H1 (cell line): ENCODE measurements around the gene TXNL4B. TPM values are rescaled to one million over a fixed set of nuclear protein-coding genes. Genes with fewer than 3 reads are reported as not detected.

Source experiments
- CTCF ChIA-PET: fragments of 300-600 bp; sonication (Branson Sonifier 250); formaldehyde crosslinking; loops from one replicate; lab custom pipeline; 2021; ENCODE audit not compliant: partially characterized antibody; lab: Charles Lee
- POLR2A ChIA-PET: fragments of 300-600 bp; sonication (Branson Sonifier 250); formaldehyde crosslinking; loops from one replicate; lab custom pipeline; 2021; ENCODE audit warnings: inconsistent platforms; ENCODE audit not compliant: partially characterized antibody; lab: Charles Lee
- DNase-seq, 2 experiments: peaks; one replicate each; pipeline versions ENCODE4 v3.0.0 to v3.0.0-alpha.2; 2010 to 2022; ENCODE audit warnings: low spot score in 2 of 2, low read depth in 1 of 2, mixed read lengths in 1 of 2
- FAIRE-seq: peaks from 2 replicates; lab custom pipeline; 2011; peaks lifted over from hg19 to GRCh38; lab: Jason Lieb, UNC
- H2AFZ ChIP-seq: 2 replicates; pipeline ENCODE4 v1.8.1; 2012; ENCODE audit warnings: low read length, inconsistent platforms
- H2AK5ac ChIP-seq: 2 replicates; pipeline ENCODE4 v1.6.1; 2013; ENCODE audit warnings: low read depth, low read length
- H2BK120ac ChIP-seq: replicated peaks from 2 replicates; pipeline ENCODE3; 2013; ENCODE audit warnings: low read depth, low read length, inconsistent platforms
- H2BK12ac ChIP-seq: 2 replicates; pipeline ENCODE4 v1.6.1; 2013; ENCODE audit warnings: low read depth, low read length
- H2BK15ac ChIP-seq: 2 replicates; pipeline ENCODE4 v1.6.1; 2013; ENCODE audit warnings: low read length
- H2BK20ac ChIP-seq: 2 replicates; pipeline ENCODE4 v1.6.1; 2013; ENCODE audit warnings: low read length
- H2BK5ac ChIP-seq: 2 replicates; pipeline ENCODE4 v1.6.1; 2013; ENCODE audit warnings: low read depth, low read length
- H3K14ac ChIP-seq: 2 replicates; pipeline ENCODE4 v1.6.1; 2013; ENCODE audit warnings: inconsistent platforms; ENCODE audit not compliant: insufficient read length
- H3K18ac ChIP-seq: 2 replicates; pipeline ENCODE4 v1.6.1; 2013; ENCODE audit warnings: low read length; ENCODE audit errors: extremely low read depth
- H3K23ac ChIP-seq: 2 replicates; pipeline ENCODE4 v1.6.1; 2013; ENCODE audit warnings: inconsistent platforms; ENCODE audit not compliant: insufficient read length
- H3K23me2 ChIP-seq: 2 replicates; pipeline ENCODE4 v1.6.1; 2013; ENCODE audit warnings: low read depth, low read length
- H3K27ac ChIP-seq: 2 replicates; pipeline ENCODE4 v1.6.1; 2011; ENCODE audit warnings: low read depth, low read length, inconsistent platforms
- H3K27me3 ChIP-seq, 4 experiments: replicated peaks in 1 of 4; 1 replicate in 1 of 4; 2 replicates in 3 of 4; pipeline versions ENCODE4 v1.6.1 to v1.8.1; 2011 to 2013; ENCODE audit warnings: low read length in 3 of 4, mild to moderate bottlenecking in 3 of 4, inconsistent platforms in 2 of 4, mixed read lengths in 2 of 4, moderate library complexity in 1 of 4; ENCODE audit not compliant: control insufficient read depth in 3 of 4, insufficient read depth in 3 of 4; ENCODE audit errors: extremely low read depth in 1 of 4
- H3K36me3 ChIP-seq, 4 experiments: 2 replicates each; pipeline versions ENCODE4 v1.6.1 to v1.8.1; 2011 to 2013; ENCODE audit warnings: mild to moderate bottlenecking in 4 of 4, low read length in 3 of 4, moderate library complexity in 2 of 4, control low read depth in 1 of 4, inconsistent platforms in 1 of 4; ENCODE audit not compliant: insufficient read depth in 4 of 4, control insufficient read depth in 2 of 4
- H3K4ac ChIP-seq: replicated peaks from 2 replicates; pipeline ENCODE3; 2013; ENCODE audit warnings: low read length, low read depth, mixed read lengths, inconsistent platforms; ENCODE audit not compliant: insufficient read length
- H3K4me1 ChIP-seq, 4 experiments: replicated peaks in 1 of 4; 1 replicate in 1 of 4; 2 replicates in 3 of 4; pipeline versions ENCODE4 v1.6.1 to v1.8.1; 2011 to 2013; ENCODE audit warnings: low read length in 3 of 4, inconsistent platforms in 2 of 4, mixed read lengths in 1 of 4; ENCODE audit not compliant: insufficient read depth in 4 of 4, control insufficient read depth in 3 of 4
- H3K4me2 ChIP-seq, 2 experiments: 2 replicates each; pipeline versions ENCODE4 v1.6.1 to v1.8.1; 2011 to 2013; ENCODE audit warnings: low read depth in 2 of 2, low read length in 2 of 2, control low read depth in 1 of 2, inconsistent platforms in 1 of 2, mild to moderate bottlenecking in 1 of 2; ENCODE audit not compliant: insufficient read depth in 1 of 2
- H3K4me3 ChIP-seq, 4 experiments: fragments of 200-600, 300-600 bp in 1 of 4; sonication (generic), shearing (Covaris generic), sonication (Bioruptor Twin) in 1 of 4; 2 replicates each; pipeline versions ENCODE4 v1.5.1 to v1.8.1; 2011 to 2016; ENCODE audit warnings: low read length in 4 of 4, low read depth in 3 of 4, control low read depth in 2 of 4, inconsistent platforms in 2 of 4, mild to moderate bottlenecking in 2 of 4, mixed read lengths in 1 of 4, moderate library complexity in 1 of 4; ENCODE audit not compliant: insufficient read depth in 2 of 4; ENCODE audit errors: extremely low read depth in 1 of 4
- H3K56ac ChIP-seq: replicated peaks from 2 replicates; pipeline ENCODE3; 2013; ENCODE audit warnings: low read depth, mild to moderate bottlenecking, mixed read lengths, low read length, inconsistent platforms; ENCODE audit not compliant: insufficient read length
- H3K79me1 ChIP-seq: 2 replicates; pipeline ENCODE4 v1.6.1; 2013; ENCODE audit warnings: low read depth, low read length, control low read depth
- H3K79me2 ChIP-seq, 2 experiments: 2 replicates each; pipeline versions ENCODE4 v1.6.1 to v1.8.1; 2012 to 2013; ENCODE audit warnings: low read length in 2 of 2, mild to moderate bottlenecking in 2 of 2, inconsistent platforms in 1 of 2; ENCODE audit not compliant: insufficient read depth in 2 of 2, control insufficient read depth in 1 of 2
- H3K9ac ChIP-seq, 4 experiments: replicated peaks in 1 of 4; 1 replicate in 1 of 4; 2 replicates in 3 of 4; pipeline versions ENCODE4 v1.6.1 to v1.8.1; 2011 to 2013; ENCODE audit warnings: low read depth in 3 of 4, low read length in 3 of 4, control low read depth in 2 of 4, mild to moderate bottlenecking in 2 of 4, moderate library complexity in 2 of 4, inconsistent platforms in 1 of 4; ENCODE audit errors: extremely low read depth in 1 of 4
- H3K9me3 ChIP-seq, 2 experiments: 2 replicates each; pipeline versions ENCODE4 v1.6.1 to v1.8.1; 2012 to 2013; ENCODE audit warnings: mild to moderate bottlenecking in 2 of 2, moderate library complexity in 2 of 2, control low read depth in 1 of 2, inconsistent platforms in 1 of 2, low read depth in 1 of 2, low read length in 1 of 2, mixed read lengths in 1 of 2; ENCODE audit not compliant: insufficient read depth in 2 of 2
- H4K20me1 ChIP-seq, 2 experiments: replicated peaks in 1 of 2; 2 replicates each; pipeline versions ENCODE3 to v1.8.1; 2011 to 2013; ENCODE audit warnings: inconsistent platforms in 2 of 2, low read length in 2 of 2, mild to moderate bottlenecking in 1 of 2; ENCODE audit not compliant: insufficient read depth in 2 of 2, control insufficient read depth in 1 of 2
- H4K5ac ChIP-seq: 2 replicates; pipeline ENCODE4 v1.6.1; 2013; ENCODE audit warnings: low read length, low read depth, mixed read lengths, inconsistent platforms; ENCODE audit not compliant: insufficient read length
- H4K8ac ChIP-seq: 2 replicates; pipeline ENCODE4 v1.8.0; 2013; ENCODE audit warnings: mild to moderate bottlenecking, moderate library complexity, low read length, inconsistent platforms; ENCODE audit not compliant: insufficient read depth; ENCODE audit errors: extremely low read depth
- H4K91ac ChIP-seq: replicated peaks from 2 replicates; pipeline ENCODE3; 2013; ENCODE audit warnings: low read length, mixed read lengths, inconsistent platforms; ENCODE audit not compliant: insufficient read length
- CBX5 ChIP-seq: fragments of 300-800, 300-1000 bp; sonication (generic); IDR thresholded peaks from 2 replicates; pipeline ENCODE4 v1.7.1; 2016; ENCODE audit warnings: antibody characterized with exemption, low read length, low read depth
- GABPA ChIP-seq: IDR thresholded peaks from 2 replicates; pipeline ENCODE4 v1.6.1; 2011; ENCODE audit warnings: mild to moderate bottlenecking, low read length, moderate library complexity, borderline replicate concordance; ENCODE audit not compliant: insufficient read depth
- SIRT6 ChIP-seq: IDR thresholded peaks from one replicate; pipeline ENCODE4 v1.7.1; 2012; ENCODE audit warnings: low read length, inconsistent platforms
- SP4 ChIP-seq: IDR thresholded peaks from 2 replicates; pipeline ENCODE4 v1.6.1; 2012; ENCODE audit warnings: low read length, inconsistent platforms
- SRF ChIP-seq: IDR thresholded peaks from 2 replicates; pipeline ENCODE4 v1.6.1; 2011; ENCODE audit warnings: mild to moderate bottlenecking, low read depth, low read length, moderate library complexity
- TCF12 ChIP-seq: IDR thresholded peaks from 2 replicates; pipeline ENCODE4 v1.6.1; 2011; ENCODE audit warnings: low read depth, mild to moderate bottlenecking, low read length
- USF2 ChIP-seq: IDR thresholded peaks from 2 replicates; pipeline ENCODE4 v1.6.1; 2011; ENCODE audit warnings: low read length, improper control_type of control experiment
- WGBS, 2 experiments: shearing (Covaris generic) in 1 of 2; methylation state at CpG; one replicate each; pipeline versions ENCODE4 v1.1.6 to v1.1.7; 2013 to 2015; ENCODE audit warnings: low lambda C conversion rate in 2 of 2, mixed read lengths in 2 of 2, inconsistent platforms in 1 of 2, low coverage in 1 of 2, missing lambda C conversion rate in 1 of 2; ENCODE audit not compliant: insufficient replicate concordance in 2 of 2, insufficient coverage in 1 of 2, insufficient read length in 1 of 2; ENCODE audit errors: extremely low coverage in 1 of 2, missing lambda C conversion rate in 1 of 2; 5-methylcytosine and 5-hydroxymethylcytosine counted together
- long read RNA-seq, 2 experiments: library from RNA in 1 of 2; library from capped mRNA in 1 of 2; stranded (forward); transcript quantifications; one replicate each; pipeline ENCODE4 v2.0.0, GENCODE V29; 2021; ENCODE audit warnings: inconsistent platforms in 1 of 2
- polyA minus RNA-seq, 3 experiments: library from RNA; depleted of rRNA, polyadenylated mRNA; stranded (reverse); fragments of >200 nt; gene quantifications; 1 replicate in 2 of 3; 2 replicates in 1 of 3; pipeline ENCODE4 v1.2.3, GENCODE V29; 2011
- polyA plus RNA-seq, 7 experiments: library from polyadenylated mRNA; depleted of rRNA in 3 of 7; stranded (reverse) in 5 of 7; unstranded in 2 of 7; fragments of >200 nt in 5 of 7; fragments of 200-250 nt in 2 of 7; gene quantifications; 1 replicate in 5 of 7; 2 replicates in 1 of 7; 4 replicates in 1 of 7; pipeline versions ENCODE4 v1.2.1 to v1.2.3, GENCODE V29; 2011 to 2013; ENCODE audit warnings: missing spikeins in 2 of 7, mixed read lengths in 2 of 7
- total RNA-seq: library from RNA; stranded (reverse); fragmentation: NEBNext Ultra II Directional; extraction: Animal tissue kit (Norgen Biotek cat#: 25700); gene quantifications from 2 replicates; pipeline ENCODE4 v1.2.1, GENCODE V29; 2021

TXNL4B gene
- total RNA-seq, result 8.6 and 10.6 TPM in 2 replicates
- polyA plus RNA-seq (2011; rRNA removed), result 4.7 and 6.7 TPM in 2 replicates
- polyA plus RNA-seq (2011; cell fraction: cytosol; rRNA removed), result 6.7 TPM
- polyA plus RNA-seq (2011; cell fraction: nucleus; rRNA removed), result 3.1 TPM
- 5.5 to 7.1 TPM (median 6.1 TPM) in 4 replicates for polyA plus RNA-seq (2012, experiment 1 of 2)
- polyA plus RNA-seq (2012, experiment 2 of 2), result 4.4 TPM
- polyA plus RNA-seq (2013, experiment 1 of 2), result 5.6 TPM
- polyA plus RNA-seq (2013, experiment 2 of 2), result 5.0 TPM
- polyA minus RNA-seq (2011; rRNA and poly(A)+ RNA removed), result 3.3 and 5.0 TPM in 2 replicates
- 3.4 TPM for polyA minus RNA-seq (2011; cell fraction: cytosol; rRNA and poly(A)+ RNA removed)
- 5.1 TPM for polyA minus RNA-seq (2011; cell fraction: nucleus; rRNA and poly(A)+ RNA removed)
- long read RNA-seq, experiment 1, partial matches to known transcripts, result 1 of 8 reads
- long read RNA-seq, experiment 1, other reads (novel, unspliced or antisense), result 5 of 8 reads
- long read RNA-seq, experiment 2, partial matches to known transcripts, result 0 of 12 reads
- long read RNA-seq, experiment 2, other reads (novel, unspliced or antisense), result 10 of 12 reads

GRCh38 chr16:72093448-72094265, at the start of gene TXNL4B, which contains the start of gene DHX38:
TXNL4B (minus strand) TSS chr16:72093620; CDS start chr16:72090749, 2,871 bp downstream.
DHX38 (plus strand) TSS chr16:72093847; CDS start chr16:72096158, 2,311 bp downstream.
- Histone ChIP-seq H3K23ac (no peak within 1 kb of the TSS), H4K8ac (peak within 1 kb of the TSS; percentile 94), H3K4me1 (peaks cover 0 to 6% (median under 1%) of the 10 kb centered on the region in 4 experiments; a peak in 2 of 7 replicates), H3K23me2 (peaks cover 8% of the 10 kb centered on the region; the same call in 1 of the 2 replicates), H3K9ac (peak within 1 kb of the TSS; percentile 76 to 91 (median 88)), H3K36me3 (peaks cover 3 to 32% (median 19%) of the 10 kb centered on the region in 4 experiments; a peak in 7 of 8 replicates), H3K4ac (peak within 1 kb of the TSS; percentile 50), H4K5ac (peak within 1 kb of the TSS; percentile 37), H3K27me3 (no peaks in the 10 kb centered on the region), H2BK120ac (no peak within 1 kb of the TSS), H3K14ac (no peak within 1 kb of the TSS), H2BK12ac (peak within 1 kb of the TSS; percentile 41; the same call in 1 of the 2 replicates), H2AK5ac (peak within 1 kb of the TSS; percentile 75), H3K4me2 (peak within 1 kb of the TSS; percentile 85 to 92), H3K56ac (peak within 1 kb of the TSS; percentile 70), H3K9me3 (no peaks in the 10 kb centered on the region), H3K79me1 (peaks cover 6% of the 10 kb centered on the region), H4K20me1 (peaks cover 2 to 5% of the 10 kb centered on the region in 2 experiments), H3K4me3 (peak within 1 kb of the TSS; percentile 93 to 100 (median 98)), H2BK20ac (no peak within 1 kb of the TSS), H4K91ac (peak within 1 kb of the TSS; percentile 58), H2BK15ac (no peak within 1 kb of the TSS), H3K79me2 (peaks cover 4 to 44% of the 10 kb centered on the region in 2 experiments), H3K27ac (peak within 1 kb of the TSS; percentile 93), H2BK5ac (peak within 1 kb of the TSS; percentile 69; the same call in 1 of the 2 replicates), H3K18ac (0 out of 2 replicates have a peak within 1 kb of the TSS, but pooled peaks have one; percentile 38), H2AFZ (peak within 1 kb of the TSS; percentile 79)
- POLR2A ChIA-PET, result interaction anchor here (0.6 to 4.7 kb wide), 21 partner anchors 9 to 1084 kb away, joined by 3 to 23 read pairs (median 3); no protein-coding TSS in a partner anchor
- peak; percentile 81 for FAIRE-seq
- peak; percentile 85 to 94 for DNase-seq
- CTCF ChIA-PET, result interaction anchor here (0.9 to 11.4 kb wide), 5 partner anchors 20 to 30 kb away, joined by 3 to 108 read pairs (median 4); partner anchors contain the start of gene HPR
- 3% methylated on average over 42 of the region's 43 CpGs; no CpG with 5 or more reads in 1 of the 2 experiments for WGBS, 2 experiments
- TF ChIP-seq SP4 (no peak), USF2 (no peak), GABPA (peak; percentile 91), CBX5 (no peak), SIRT6 (no peak), SRF (no peak), TCF12 (0 out of 2 replicates have a peak, but pooled peaks have one; percentile 6)
